ENCODE data around the gene FAM107A. TPM values are rescaled to one million over a fixed set of nuclear protein-coding genes. Genes with fewer than 3 reads are reported as not detected.

The FAM107A gene
- polyA plus RNA-seq, 1 donor (not counting 4 experiments of a cell fraction or from before 2014, with no cell fraction given) = not detected

DNA sequence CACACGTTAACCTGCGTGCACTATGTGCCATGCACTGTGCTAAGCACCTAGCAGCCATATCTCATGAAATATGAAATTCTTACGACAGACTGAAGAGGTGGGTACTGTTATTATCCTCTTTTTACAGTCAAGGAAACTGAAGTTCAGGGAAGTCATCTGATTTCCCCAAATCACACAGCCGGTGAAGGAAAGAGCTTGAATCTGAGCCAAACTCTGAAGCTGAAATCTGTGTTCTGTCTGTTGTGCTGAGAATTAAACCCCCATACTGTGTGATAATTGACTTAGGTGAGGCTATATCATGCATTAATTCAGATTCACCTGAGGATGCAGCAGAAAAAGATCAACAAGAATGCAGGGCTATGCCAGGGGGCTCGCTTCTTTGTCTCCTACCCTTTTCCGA, 475 bp downstream of the FAM107A start:
- Histone ChIP-seq H3K9ac (ENCODE audit: control insufficient read depth, extremely low read depth, insufficient read depth, low read length) (no peak overlapping the region), H3K27ac (ENCODE audit: control insufficient read depth, insufficient read depth, low read length) (no peak overlapping the region), H2AFZ (ENCODE audit: control insufficient read depth, low read length) (no peak overlapping the region), H3K4me2 (ENCODE audit: control insufficient read depth, extremely low read depth, insufficient read depth, low read depth, low read length) (no peak overlapping the region), H3K9me1 (ENCODE audit: control insufficient read depth, extremely low read depth, insufficient read depth, low read length) (no peaks in the 10 kb centered on the region), H3K4me3 (ENCODE audit: control insufficient read depth in 2 of 3, extremely low read depth in 1 of 3, insufficient read depth in 2 of 3, low read depth in 1 of 3, low read length in 3 of 3) (no peak overlapping the region), H4K20me1 (ENCODE audit: control insufficient read depth, extremely low read depth, insufficient read depth, low read length) (no peaks in the 10 kb centered on the region), H3K4me1 (ENCODE audit: control insufficient read depth, extremely low read depth, insufficient read depth, low read length) (no peaks in the 10 kb centered on the region), H3K27me3 (ENCODE audit: control insufficient read depth, extremely low read depth, insufficient read depth, low read length) (peaks cover 21% of the 10 kb centered on the region), H3K79me2 (ENCODE audit: control insufficient read depth, insufficient read depth, low read length) (no peaks in the 10 kb centered on the region), H3K36me3 (ENCODE audit: control insufficient read depth in 2 of 2, extremely low read depth in 1 of 2, insufficient read depth in 2 of 2, low read length in 2 of 2) (no peaks in the 10 kb centered on the region), H3K9me3 (ENCODE audit: control insufficient read depth, low read depth, low read length) (no peaks in the 10 kb centered on the region)
- TF ChIP-seq, protein P1, sequence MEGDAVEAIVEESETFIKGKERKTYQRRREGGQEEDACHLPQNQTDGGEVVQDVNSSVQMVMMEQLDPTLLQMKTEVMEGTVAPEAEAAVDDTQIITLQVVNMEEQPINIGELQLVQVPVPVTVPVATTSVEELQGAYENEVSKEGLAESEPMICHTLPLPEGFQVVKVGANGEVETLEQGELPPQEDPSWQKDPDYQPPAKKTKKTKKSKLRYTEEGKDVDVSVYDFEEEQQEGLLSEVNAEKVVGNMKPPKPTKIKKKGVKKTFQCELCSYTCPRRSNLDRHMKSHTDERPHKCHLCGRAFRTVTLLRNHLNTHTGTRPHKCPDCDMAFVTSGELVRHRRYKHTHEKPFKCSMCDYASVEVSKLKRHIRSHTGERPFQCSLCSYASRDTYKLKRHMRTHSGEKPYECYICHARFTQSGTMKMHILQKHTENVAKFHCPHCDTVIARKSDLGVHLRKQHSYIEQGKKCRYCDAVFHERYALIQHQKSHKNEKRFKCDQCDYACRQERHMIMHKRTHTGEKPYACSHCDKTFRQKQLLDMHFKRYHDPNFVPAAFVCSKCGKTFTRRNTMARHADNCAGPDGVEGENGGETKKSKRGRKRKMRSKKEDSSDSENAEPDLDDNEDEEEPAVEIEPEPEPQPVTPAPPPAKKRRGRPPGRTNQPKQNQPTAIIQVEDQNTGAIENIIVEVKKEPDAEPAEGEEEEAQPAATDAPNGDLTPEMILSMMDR (optimal IDR thresholded peaks at IDR 0.05 in 1 of 3, IDR thresholded peaks at IDR 0.05 in 1 of 3, conservative IDR thresholded peaks at IDR 0.05 in 1 of 3; ENCODE audit: extremely low read depth in 1 of 3, insufficient read depth in 2 of 3, low read length in 3 of 3) = no peak
- TF ChIP-seq EZH2 (IDR thresholded peaks at IDR 0.05; ENCODE audit: low read length) = no peak
- no peak for DNase-seq (ENCODE audit: low read depth, low spot score)
- dilution Hi-C loops (cut with MboI; ENCODE audit: extremely low pct_ligation_motif_present, low sequenced_read_pairs) = no loop called here
- FAIRE-seq = no peak

DNA sequence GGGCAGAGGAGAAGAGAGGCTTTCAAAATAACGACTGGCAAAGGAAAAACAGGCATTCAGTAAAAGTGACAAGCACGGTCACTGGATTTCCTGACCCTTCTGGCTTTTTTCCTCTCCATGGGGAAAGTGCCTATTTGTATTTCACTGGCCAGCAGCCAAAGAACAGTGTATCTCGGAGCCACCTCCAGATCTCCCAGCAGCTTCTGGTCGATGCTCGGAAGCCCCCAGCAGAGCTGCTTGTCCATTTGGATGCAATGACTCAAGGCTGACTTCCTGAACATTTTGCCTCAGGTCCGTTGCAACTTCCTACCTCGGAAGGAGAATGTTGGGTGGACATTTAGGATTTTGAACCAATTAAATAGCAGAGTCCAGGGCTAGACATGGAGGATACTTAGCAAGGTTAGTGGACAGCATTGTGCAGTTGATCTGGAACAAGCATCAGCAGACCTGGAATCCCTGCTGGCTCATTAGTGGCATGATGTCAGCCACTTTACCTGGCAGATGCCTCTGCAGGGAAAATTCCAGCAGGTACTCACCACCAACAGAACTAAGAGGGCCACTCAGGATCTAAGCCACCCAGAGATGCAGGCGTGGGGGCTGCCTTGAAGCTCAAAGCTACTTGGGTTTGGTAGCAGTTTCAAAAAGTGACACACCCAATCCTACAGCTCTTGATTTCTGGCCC, 1.1 kb downstream of the FAM107A start:
- Histone ChIP-seq H3K79me2 (ENCODE audit: control insufficient read depth, insufficient read depth, low read length) (no peaks in the 10 kb centered on the region), H3K27me3 (ENCODE audit: control insufficient read depth, extremely low read depth, insufficient read depth, low read length) (peaks cover 17% of the 10 kb centered on the region), H3K27ac (ENCODE audit: control insufficient read depth, insufficient read depth, low read length) (no peak overlapping the region), H2AFZ (ENCODE audit: control insufficient read depth, low read length) (no peak overlapping the region), H4K20me1 (ENCODE audit: control insufficient read depth, extremely low read depth, insufficient read depth, low read length) (no peaks in the 10 kb centered on the region), H3K4me3 (ENCODE audit: control insufficient read depth in 2 of 3, extremely low read depth in 1 of 3, insufficient read depth in 2 of 3, low read depth in 1 of 3, low read length in 3 of 3) (no peak overlapping the region), H3K9me1 (ENCODE audit: control insufficient read depth, extremely low read depth, insufficient read depth, low read length) (no peaks in the 10 kb centered on the region), H3K9ac (ENCODE audit: control insufficient read depth, extremely low read depth, insufficient read depth, low read length) (no peak overlapping the region), H3K36me3 (ENCODE audit: control insufficient read depth in 2 of 2, extremely low read depth in 1 of 2, insufficient read depth in 2 of 2, low read length in 2 of 2) (no peaks in the 10 kb centered on the region), H3K4me2 (ENCODE audit: control insufficient read depth, extremely low read depth, insufficient read depth, low read depth, low read length) (no peak overlapping the region), H3K9me3 (ENCODE audit: control insufficient read depth, low read depth, low read length) (no peaks in the 10 kb centered on the region), H3K4me1 (ENCODE audit: control insufficient read depth, extremely low read depth, insufficient read depth, low read length) (no peaks in the 10 kb centered on the region)
- TF ChIP-seq EZH2 (IDR thresholded peaks at IDR 0.05; ENCODE audit: low read length) = no peak
- TF ChIP-seq, protein P1 (optimal IDR thresholded peaks at IDR 0.05 in 1 of 3, IDR thresholded peaks at IDR 0.05 in 1 of 3, conservative IDR thresholded peaks at IDR 0.05 in 1 of 3; ENCODE audit: extremely low read depth in 1 of 3, insufficient read depth in 2 of 3, low read length in 3 of 3) = no peak
- DNase-seq (ENCODE audit: low read depth, low spot score) (no peak), FAIRE-seq (no peak)
- dilution Hi-C loops (cut with MboI; ENCODE audit: extremely low pct_ligation_motif_present, low sequenced_read_pairs) = no loop called here
